Cardiac fibroblast (primary cell): ENCODE results near the gene SLC9A7.

ENCODE experiments used
- DNase-seq, 2 donors: peaks; one replicate each; pipeline versions ENCODE4 v3.0.0 to v3.0.0-alpha.2; 2010; ENCODE audit warnings: low read depth in 2 of 2
- H3K4me3 ChIP-seq, 2 donors: replicated peaks in 1 of 2; 1 replicate in 1 of 2; 2 replicates in 1 of 2; pipeline ENCODE4 v1.5.1; 2011; ENCODE audit warnings: low read depth in 2 of 2, low read length in 2 of 2, mild to moderate bottlenecking in 2 of 2, moderate library complexity in 1 of 2
- CTCF ChIP-seq: IDR thresholded peaks from one replicate; pipeline ENCODE4 v1.5.1; 2011; ENCODE audit warnings: low read depth, mild to moderate bottlenecking, low read length, inconsistent platforms

The SLC9A7 gene

GRCh38 chrX:46710425-46710824, 48.5 kb downstream of the SLC9A7 start:
- no peak overlapping the region for H3K4me3 ChIP-seq
- peak; percentile 8 to 40 for DNase-seq
- TF ChIP-seq CTCF: no peak

- no peak for DNase-seq
- no peak for TF ChIP-seq CTCF
- H3K4me3 ChIP-seq: no peak overlapping the region
Measured at GRCh38 chrX:46707274-46707965, 51.5 kb downstream of the SLC9A7 start.

DNA sequence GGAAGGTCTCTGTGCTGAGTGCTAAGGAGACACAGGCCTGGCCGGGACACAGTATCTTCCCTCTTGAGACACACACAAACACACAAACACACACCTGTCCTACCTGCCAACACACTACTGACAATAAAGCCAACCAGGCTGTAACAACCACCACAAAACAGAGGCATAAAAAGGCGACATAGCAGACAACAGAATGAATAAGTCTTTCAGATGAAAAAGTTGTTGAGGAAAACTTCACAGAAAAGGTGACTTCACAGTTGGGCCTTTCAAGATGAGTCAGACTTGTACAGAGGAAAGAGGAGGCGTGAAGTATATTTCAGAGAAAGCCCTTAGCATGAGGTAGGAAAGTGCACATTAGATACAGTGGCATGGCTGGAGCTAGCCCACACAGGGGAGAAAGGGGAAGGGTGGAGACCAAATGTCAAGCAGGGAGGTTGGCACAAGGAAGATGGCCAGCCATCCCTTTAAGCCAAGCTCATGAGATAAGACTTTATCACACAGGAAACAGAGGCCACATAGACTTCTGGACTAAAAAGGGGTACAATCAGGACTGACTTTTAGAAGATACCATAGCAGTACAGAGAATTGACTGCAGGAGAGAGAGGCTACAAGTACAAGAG, 54.0 kb downstream of the SLC9A7 start:
- H3K4me3 ChIP-seq: no peak overlapping the region
- TF ChIP-seq CTCF: no peak
- peak; percentile 24 to 55 for DNase-seq

- no peak for TF ChIP-seq CTCF
- peak; percentile 11 to 12 for DNase-seq
- no peak overlapping the region for H3K4me3 ChIP-seq
Measured at GRCh38 chrX:46703980-46704379, 54.9 kb downstream of the SLC9A7 start.

DNA sequence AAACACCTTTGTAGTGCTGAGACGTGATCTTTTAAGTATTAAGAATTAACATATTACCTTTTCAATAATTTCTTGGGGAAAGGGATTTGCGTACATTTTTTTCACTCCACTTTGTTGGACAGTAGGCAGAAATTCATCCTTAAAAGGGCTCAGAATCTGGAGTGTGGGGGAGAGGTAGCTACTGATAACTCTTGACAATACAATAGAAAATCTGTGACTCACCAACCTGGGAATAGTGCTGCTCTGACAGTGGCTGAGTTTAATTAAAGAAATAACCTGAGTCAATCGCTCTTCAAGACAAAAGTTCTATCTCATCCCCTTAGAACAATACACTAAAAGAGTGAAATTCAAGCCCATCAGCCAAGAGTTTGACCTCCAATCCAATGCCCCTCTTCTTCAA, 60.2 kb downstream of the SLC9A7 start:
- peak; percentile 5 to 48 for DNase-seq
- TF ChIP-seq CTCF: no peak
- no peak overlapping the region for H3K4me3 ChIP-seq

DNA sequence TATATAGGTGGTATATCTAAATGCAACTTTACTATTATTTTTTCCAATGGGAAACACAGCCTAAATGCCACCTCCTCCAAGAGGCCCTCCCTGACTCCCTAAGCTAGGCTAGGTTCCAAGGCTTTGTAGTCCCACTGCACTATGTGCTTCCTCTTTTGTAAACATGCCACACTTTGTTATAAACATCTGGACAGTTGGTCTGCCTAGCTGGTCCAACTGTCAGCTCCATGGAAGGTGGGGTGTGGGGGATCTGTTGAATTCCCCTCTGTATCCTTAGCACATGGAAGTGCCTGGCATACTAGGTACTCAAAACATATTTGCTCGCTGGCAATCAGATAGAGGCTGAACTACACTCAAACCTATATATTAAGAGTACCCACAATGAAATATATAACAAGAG, 63.4 kb downstream of the SLC9A7 start:
- no peak for DNase-seq
- TF ChIP-seq CTCF: no peak
- no peak overlapping the region for H3K4me3 ChIP-seq
